ENCODE measurements around the gene FXYD5. TPM values are rescaled to one million over a fixed set of nuclear protein-coding genes. Genes with fewer than 3 reads are reported as not detected.
A peak's percentile ranks its signal among the peaks of the same experiment; 100 is the strongest.

FXYD5 gene
- total and polyA plus RNA-seq, 4 donors, result 2.2 to 22.0 (median 7.3) TPM

GRCh38 chr19:35166100-35167063, 11.8 kb downstream of the FXYD5 start:
- H3K9me3 ChIP-seq (ENCODE audit: control insufficient read depth in 4 of 4, low read length in 3 of 4), result peaks cover 0 to 6% (median 2%) of the 10 kb centered on the region in 4 donors
- no peak overlapping the region for H3K27ac ChIP-seq (ENCODE audit: low read depth in 1 of 2, low read length in 2 of 2)
- DNase-seq (ENCODE audit: low spot score), result no peak
- H3K9ac ChIP-seq (ENCODE audit: low read depth in 1 of 2, low read length in 2 of 2), result no peak overlapping the region
- peaks cover 0 to 8% (median 5%) of the 10 kb centered on the region in 4 donors for H3K36me3 ChIP-seq (ENCODE audit: control insufficient read depth in 4 of 4, insufficient read depth in 3 of 4, low read depth in 1 of 4, low read length in 3 of 4)
- no peak overlapping the region for H3K4me3 ChIP-seq (ENCODE audit: low read depth in 1 of 3, low read length in 3 of 3)
- TF ChIP-seq GABPA (IDR thresholded peaks at IDR 0.05 in 1 of 2, conservative IDR thresholded peaks at IDR 0.05 in 1 of 2) (no peak), RXRA (IDR thresholded peaks at IDR 0.05) (no peak), REST (IDR thresholded peaks at IDR 0.05) (no peak), TAF1 (conservative IDR thresholded peaks at IDR 0.05) (no peak), MAX (IDR thresholded peaks at IDR 0.05) (no peak), ZBTB33 (IDR thresholded peaks at IDR 0.05) (no peak), EGR1 (IDR thresholded peaks at IDR 0.05; ENCODE audit: low read depth in 2 of 2) (no peak)
- 98% methylated on average over 7 of the region's 7 CpGs for WGBS
- H3K27me3 ChIP-seq (ENCODE audit: control insufficient read depth in 4 of 4, insufficient read depth in 4 of 4, low read length in 3 of 4), result no peaks in the 10 kb centered on the region
- peaks cover 8 to 21% (median 16%) of the 10 kb centered on the region in 4 donors for H3K4me1 ChIP-seq (ENCODE audit: control insufficient read depth in 4 of 4, insufficient read depth in 4 of 4, low read length in 3 of 4)

- Histone ChIP-seq H3K9me3 (ENCODE audit: control insufficient read depth in 4 of 4, low read length in 3 of 4) (peaks cover 0 to 6% (median 2%) of the 10 kb centered on the region in 4 donors), H3K4me3 (ENCODE audit: low read depth in 1 of 3, low read length in 3 of 3) (no peak overlapping the region), H3K27me3 (ENCODE audit: control insufficient read depth in 4 of 4, insufficient read depth in 4 of 4, low read length in 3 of 4) (no peaks in the 10 kb centered on the region), H3K36me3 (ENCODE audit: control insufficient read depth in 4 of 4, insufficient read depth in 3 of 4, low read depth in 1 of 4, low read length in 3 of 4) (peaks cover 0 to 6% (median 3%) of the 10 kb centered on the region in 4 donors), H3K4me1 (ENCODE audit: control insufficient read depth in 4 of 4, insufficient read depth in 4 of 4, low read length in 3 of 4) (peaks cover 8 to 23% (median 16%) of the 10 kb centered on the region in 4 donors), H3K27ac (ENCODE audit: low read depth in 1 of 2, low read length in 2 of 2) (peak overlapping the region in 1 of 2 donors; percentile 36), H3K9ac (ENCODE audit: low read depth in 1 of 2, low read length in 2 of 2) (no peak overlapping the region)
- 88% methylated on average over 5 of the region's 5 CpGs for WGBS
- no peak for DNase-seq (ENCODE audit: low spot score)
- no peak for TF ChIP-seq HNF4G (IDR thresholded peaks at IDR 0.05)
- no peak for TF ChIP-seq SP1 (IDR thresholded peaks at IDR 0.05)
- TF ChIP-seq HNF4A (conservative IDR thresholded peaks at IDR 0.05), result no peak
- no peak for TF ChIP-seq TAF1 (conservative IDR thresholded peaks at IDR 0.05)
- no peak for TF ChIP-seq FOXA2 (IDR thresholded peaks at IDR 0.05)
- TF ChIP-seq MAX (IDR thresholded peaks at IDR 0.05), result no peak
- no peak for TF ChIP-seq RXRA (IDR thresholded peaks at IDR 0.05)
Measured at GRCh38 chr19:35167251-35168119, 12.9 kb downstream of the FXYD5 start.

Data from liver (tissue), 9 donors.